ENCODE measurements around the gene EPHB3. TPM values are rescaled to one million over a fixed set of nuclear protein-coding genes. Genes with fewer than 3 reads are reported as not detected.

The EPHB3 gene
- polyA plus RNA-seq, 1 of the 3 experiments (the other 2 are of a cell fraction), result 4.2 TPM

GRCh38 chr3:184580376-184580775, 18.8 kb downstream of the EPHB3 start:
- Histone ChIP-seq H3K4me2 (no peak overlapping the region), H3K9me2 (no peaks in the 10 kb centered on the region), H2AFZ (ENCODE audit: low read depth) (no peak overlapping the region), H3K4me1 (ENCODE audit: control insufficient read depth in 1 of 2, insufficient read depth in 2 of 2, low read depth in 1 of 2, low read length in 1 of 2) (peaks cover 0 to 7% of the 10 kb centered on the region in 2 experiments; a peak in 1 of 4 replicates), H3K4me3 (ENCODE audit: low read depth in 2 of 2, low read length in 1 of 2) (no peak overlapping the region), H3K79me2 (ENCODE audit: insufficient read depth) (no peaks in the 10 kb centered on the region), H3F3A (replicated peaks; ENCODE audit: insufficient read depth) (no peaks in the 10 kb centered on the region), H3K9me3 (no peaks in the 10 kb centered on the region), H4K20me1 (ENCODE audit: insufficient read depth) (no peaks in the 10 kb centered on the region), H3K36me3 (replicated peaks in 1 of 2; ENCODE audit: control insufficient read depth in 1 of 2, insufficient read depth in 2 of 2, low read length in 1 of 2) (peaks cover 0 to 54% of the 10 kb centered on the region in 2 experiments), H3K27ac (ENCODE audit: low read depth in 2 of 2, low read length in 1 of 2) (no peak overlapping the region), H3K9ac (no peak overlapping the region), H3K27me3 (ENCODE audit: insufficient read depth) (no peaks in the 10 kb centered on the region)
- TF ChIP-seq SMC3 (IDR thresholded peaks at IDR 0.05; ENCODE audit: low read depth, low read length) (no peak), YY1 (IDR thresholded peaks at IDR 0.05; ENCODE audit: low read depth) (no peak), GABPA (IDR thresholded peaks at IDR 0.05; ENCODE audit: low read depth) (no peak), ELF1 (IDR thresholded peaks at IDR 0.05) (no peak), NRF1 (IDR thresholded peaks at IDR 0.05; ENCODE audit: low read depth, low read length) (no peak), TCF12 (IDR thresholded peaks at IDR 0.05) (no peak), FOXM1 (IDR thresholded peaks at IDR 0.05; ENCODE audit: low read depth) (no peak), EZH2phosphoT487 (IDR thresholded peaks at IDR 0.05; ENCODE audit: borderline replicate concordance, low read depth) (no peak), CHD2 (IDR thresholded peaks at IDR 0.05; ENCODE audit: low read length, partially characterized antibody) (no peak), NFIC (IDR thresholded peaks at IDR 0.05; ENCODE audit: borderline replicate concordance) (no peak), MEF2A (IDR thresholded peaks at IDR 0.05; ENCODE audit: borderline replicate concordance, low read depth) (no peak), RAD21 (IDR thresholded peaks at IDR 0.05; ENCODE audit: low read length) (no peak)
- ChIA-PET POLR2A (interaction anchor here (0.6 kb wide), 1 partner anchor 13 kb away, joined by 3 read pairs; no protein-coding TSS in a partner anchor), CTCF (no interaction called here)
- WGBS (ENCODE audit: low lambda C conversion rate), result 95% methylated on average over 9 of the region's 16 CpGs
- no peak for DNase-seq

GRCh38 chr3:184581331-184581855, 19.8 kb downstream of the EPHB3 start:
- 91% methylated on average over 7 of the region's 15 CpGs for whole genome bisulfite sequencing (ENCODE audit: low lambda C conversion rate)
- no peaks in the 10 kb centered on the region for H3K27me3 ChIP-seq (ENCODE audit: insufficient read depth)
- POLR2A ChIA-PET, result no interaction called here
- CTCF ChIA-PET, result interaction anchor here (0.6 to 1.2 kb wide), 2 partner anchors 9 to 196 kb away, joined by 3 read pairs; no protein-coding TSS in a partner anchor
- TF ChIP-seq POLR2AphosphoS5 (IDR thresholded peaks at IDR 0.05; ENCODE audit: low read depth, low read length) (no peak), NRF1 (IDR thresholded peaks at IDR 0.05; ENCODE audit: low read depth, low read length) (no peak), FOSL2 (IDR thresholded peaks at IDR 0.05; ENCODE audit: borderline replicate concordance, low read depth) (no peak), JUND (IDR thresholded peaks at IDR 0.05) (no peak), RAD21 (IDR thresholded peaks at IDR 0.05; ENCODE audit: low read length) (no peak), MEF2A (IDR thresholded peaks at IDR 0.05; ENCODE audit: borderline replicate concordance, low read depth) (no peak), EZH2phosphoT487 (IDR thresholded peaks at IDR 0.05; ENCODE audit: borderline replicate concordance, low read depth) (no peak), SIN3A (IDR thresholded peaks at IDR 0.05; ENCODE audit: borderline replicate concordance, low read depth, low read length) (no peak), TAF1 (IDR thresholded peaks at IDR 0.05; ENCODE audit: borderline replicate concordance, low read depth, low read length) (no peak), GABPA (IDR thresholded peaks at IDR 0.05; ENCODE audit: low read depth) (no peak)
- TF ChIP-seq, protein P1, sequence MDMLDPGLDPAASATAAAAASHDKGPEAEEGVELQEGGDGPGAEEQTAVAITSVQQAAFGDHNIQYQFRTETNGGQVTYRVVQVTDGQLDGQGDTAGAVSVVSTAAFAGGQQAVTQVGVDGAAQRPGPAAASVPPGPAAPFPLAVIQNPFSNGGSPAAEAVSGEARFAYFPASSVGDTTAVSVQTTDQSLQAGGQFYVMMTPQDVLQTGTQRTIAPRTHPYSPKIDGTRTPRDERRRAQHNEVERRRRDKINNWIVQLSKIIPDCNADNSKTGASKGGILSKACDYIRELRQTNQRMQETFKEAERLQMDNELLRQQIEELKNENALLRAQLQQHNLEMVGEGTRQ (IDR thresholded peaks at IDR 0.05; ENCODE audit: borderline replicate concordance, low read depth, low read length), result no peak
- TF ChIP-seq, protein P2, sequence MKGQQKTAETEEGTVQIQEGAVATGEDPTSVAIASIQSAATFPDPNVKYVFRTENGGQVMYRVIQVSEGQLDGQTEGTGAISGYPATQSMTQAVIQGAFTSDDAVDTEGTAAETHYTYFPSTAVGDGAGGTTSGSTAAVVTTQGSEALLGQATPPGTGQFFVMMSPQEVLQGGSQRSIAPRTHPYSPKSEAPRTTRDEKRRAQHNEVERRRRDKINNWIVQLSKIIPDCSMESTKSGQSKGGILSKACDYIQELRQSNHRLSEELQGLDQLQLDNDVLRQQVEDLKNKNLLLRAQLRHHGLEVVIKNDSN (IDR thresholded peaks at IDR 0.05; ENCODE audit: borderline replicate concordance, low read depth), result no peak
- TF ChIP-seq, protein P3, sequence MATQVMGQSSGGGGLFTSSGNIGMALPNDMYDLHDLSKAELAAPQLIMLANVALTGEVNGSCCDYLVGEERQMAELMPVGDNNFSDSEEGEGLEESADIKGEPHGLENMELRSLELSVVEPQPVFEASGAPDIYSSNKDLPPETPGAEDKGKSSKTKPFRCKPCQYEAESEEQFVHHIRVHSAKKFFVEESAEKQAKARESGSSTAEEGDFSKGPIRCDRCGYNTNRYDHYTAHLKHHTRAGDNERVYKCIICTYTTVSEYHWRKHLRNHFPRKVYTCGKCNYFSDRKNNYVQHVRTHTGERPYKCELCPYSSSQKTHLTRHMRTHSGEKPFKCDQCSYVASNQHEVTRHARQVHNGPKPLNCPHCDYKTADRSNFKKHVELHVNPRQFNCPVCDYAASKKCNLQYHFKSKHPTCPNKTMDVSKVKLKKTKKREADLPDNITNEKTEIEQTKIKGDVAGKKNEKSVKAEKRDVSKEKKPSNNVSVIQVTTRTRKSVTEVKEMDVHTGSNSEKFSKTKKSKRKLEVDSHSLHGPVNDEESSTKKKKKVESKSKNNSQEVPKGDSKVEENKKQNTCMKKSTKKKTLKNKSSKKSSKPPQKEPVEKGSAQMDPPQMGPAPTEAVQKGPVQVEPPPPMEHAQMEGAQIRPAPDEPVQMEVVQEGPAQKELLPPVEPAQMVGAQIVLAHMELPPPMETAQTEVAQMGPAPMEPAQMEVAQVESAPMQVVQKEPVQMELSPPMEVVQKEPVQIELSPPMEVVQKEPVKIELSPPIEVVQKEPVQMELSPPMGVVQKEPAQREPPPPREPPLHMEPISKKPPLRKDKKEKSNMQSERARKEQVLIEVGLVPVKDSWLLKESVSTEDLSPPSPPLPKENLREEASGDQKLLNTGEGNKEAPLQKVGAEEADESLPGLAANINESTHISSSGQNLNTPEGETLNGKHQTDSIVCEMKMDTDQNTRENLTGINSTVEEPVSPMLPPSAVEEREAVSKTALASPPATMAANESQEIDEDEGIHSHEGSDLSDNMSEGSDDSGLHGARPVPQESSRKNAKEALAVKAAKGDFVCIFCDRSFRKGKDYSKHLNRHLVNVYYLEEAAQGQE (IDR thresholded peaks at IDR 0.05; ENCODE audit: low read depth, low read length), result no peak
- H2AFZ ChIP-seq (ENCODE audit: low read depth), result no peak overlapping the region
- no peaks in the 10 kb centered on the region for H3K9me3 ChIP-seq
- no peaks in the 10 kb centered on the region for H3K79me2 ChIP-seq (ENCODE audit: insufficient read depth)
- no peaks in the 10 kb centered on the region for H3K9me2 ChIP-seq
- DNase-seq, result no peak
- no peaks in the 10 kb centered on the region for H3F3A ChIP-seq (replicated peaks; ENCODE audit: insufficient read depth)
- no peaks in the 10 kb centered on the region for H4K20me1 ChIP-seq (ENCODE audit: insufficient read depth)
- no peak overlapping the region for H3K27ac ChIP-seq (ENCODE audit: low read depth in 2 of 2, low read length in 1 of 2)
- H3K9ac ChIP-seq, result no peak overlapping the region
- peaks cover 0 to 45% of the 10 kb centered on the region in 2 experiments for H3K36me3 ChIP-seq (replicated peaks in 1 of 2; ENCODE audit: control insufficient read depth in 1 of 2, insufficient read depth in 2 of 2, low read length in 1 of 2)
- H3K4me2 ChIP-seq, result no peak overlapping the region
- no peak overlapping the region for H3K4me3 ChIP-seq (ENCODE audit: low read depth in 2 of 2, low read length in 1 of 2)
- no peaks in the 10 kb centered on the region; a peak in 1 of 4 replicates for H3K4me1 ChIP-seq (ENCODE audit: control insufficient read depth in 1 of 2, insufficient read depth in 2 of 2, low read depth in 1 of 2, low read length in 1 of 2)

All from SK-N-SH (cell line).